Activated CD8-positive, alpha-beta memory T cell treated with anti-CD3 and anti-CD28 coated beads, Interleukin-2, amount 50 U/mL, for 1 hour (primary cell): ENCODE data around the gene ASPSCR1.

Experiments
- DNase-seq: peaks from one replicate; pipeline ENCODE4 v3.0.0-alpha.2; 2020; ENCODE audit errors: extremely low read depth

ASPSCR1 gene, protein sequence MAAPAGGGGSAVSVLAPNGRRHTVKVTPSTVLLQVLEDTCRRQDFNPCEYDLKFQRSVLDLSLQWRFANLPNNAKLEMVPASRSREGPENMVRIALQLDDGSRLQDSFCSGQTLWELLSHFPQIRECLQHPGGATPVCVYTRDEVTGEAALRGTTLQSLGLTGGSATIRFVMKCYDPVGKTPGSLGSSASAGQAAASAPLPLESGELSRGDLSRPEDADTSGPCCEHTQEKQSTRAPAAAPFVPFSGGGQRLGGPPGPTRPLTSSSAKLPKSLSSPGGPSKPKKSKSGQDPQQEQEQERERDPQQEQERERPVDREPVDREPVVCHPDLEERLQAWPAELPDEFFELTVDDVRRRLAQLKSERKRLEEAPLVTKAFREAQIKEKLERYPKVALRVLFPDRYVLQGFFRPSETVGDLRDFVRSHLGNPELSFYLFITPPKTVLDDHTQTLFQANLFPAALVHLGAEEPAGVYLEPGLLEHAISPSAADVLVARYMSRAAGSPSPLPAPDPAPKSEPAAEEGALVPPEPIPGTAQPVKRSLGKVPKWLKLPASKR

DNA sequence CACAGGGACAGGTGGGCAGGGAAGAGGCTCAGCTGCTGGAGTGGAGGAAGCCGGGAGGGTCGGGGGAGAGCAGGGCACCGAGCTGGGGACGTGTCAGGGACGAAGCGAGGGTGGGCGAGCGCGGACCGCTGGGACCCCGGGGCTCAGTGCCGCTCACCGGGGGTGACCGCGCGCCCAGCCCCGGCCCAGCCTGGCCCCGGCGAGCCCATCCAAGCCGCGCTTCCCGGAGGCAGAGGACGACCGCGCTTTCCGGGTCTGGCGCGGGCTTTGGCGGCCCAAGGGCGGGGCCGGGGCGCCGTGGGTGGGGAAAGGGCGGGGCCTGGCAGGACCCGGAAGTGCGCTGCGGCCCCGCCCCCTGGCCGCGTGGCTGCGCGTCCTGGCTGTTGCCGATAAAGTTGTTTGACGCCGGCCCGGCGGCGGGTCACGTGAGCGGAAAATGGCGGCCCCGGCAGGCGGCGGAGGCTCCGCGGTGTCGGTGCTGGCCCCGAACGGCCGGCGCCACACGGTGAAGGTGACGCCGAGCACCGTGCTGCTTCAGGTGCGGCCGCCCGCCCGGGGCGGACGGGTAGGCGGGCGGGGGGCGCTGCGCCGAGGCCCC lies at the start of gene ASPSCR1:
ASPSCR1 (plus strand) TSS at position 419 of the 598 bp plus-strand sequence; CDS start at position 437, 18 bp downstream.
- peak; percentile 70 for DNase-seq

DNA sequence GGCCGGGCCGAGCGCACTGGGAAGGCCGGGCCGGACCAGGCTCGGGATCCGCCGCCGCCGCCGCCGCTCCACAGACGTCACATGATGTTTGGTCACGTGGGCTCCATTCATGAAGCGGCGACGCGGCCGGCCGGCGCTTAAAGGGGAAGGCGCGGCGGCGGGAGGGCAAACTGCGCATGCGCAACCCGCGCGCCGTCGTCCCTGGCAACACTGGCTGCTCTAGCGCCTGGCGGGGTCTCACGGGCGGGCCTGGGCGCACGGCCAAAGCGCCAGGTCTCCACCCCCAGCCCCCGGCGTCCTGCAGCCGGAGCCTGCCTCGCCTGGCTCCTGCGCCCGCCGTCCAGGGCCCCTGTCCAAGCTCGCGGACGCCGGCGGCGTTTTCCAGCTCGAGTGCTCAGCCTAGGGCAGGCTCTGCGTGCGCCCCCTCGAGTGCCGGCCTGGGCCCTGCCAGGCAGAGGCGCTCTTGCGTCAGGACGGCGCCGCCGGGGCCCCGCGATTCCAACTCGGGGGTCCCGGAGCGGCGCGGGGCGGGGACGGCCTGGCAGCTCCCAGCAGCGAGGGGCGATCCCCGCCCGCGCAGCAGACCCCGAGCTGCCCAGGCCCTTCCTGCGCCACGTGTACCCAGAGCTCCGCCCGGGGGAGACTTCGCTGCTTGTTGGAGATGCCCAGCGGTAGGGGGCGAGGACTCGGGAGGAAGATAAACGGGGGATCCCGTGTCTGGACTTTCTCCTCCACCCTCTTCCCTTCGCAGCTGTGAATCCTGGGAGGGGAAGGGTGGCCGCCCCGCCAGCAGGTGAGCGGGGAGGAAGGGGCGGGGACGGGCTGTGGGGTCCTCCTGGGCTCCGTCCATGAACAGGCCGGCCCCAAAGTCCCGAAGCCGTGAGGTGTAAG lies 49.5 kb upstream of the ASPSCR1 start, which contains the start of gene MAFG:
MAFG (minus strand) TSS at position 83 of the 891 bp plus-strand sequence. CDS start 4,550 bp downstream, outside the sequence.
- DNase-seq = peak; percentile 69

DNA sequence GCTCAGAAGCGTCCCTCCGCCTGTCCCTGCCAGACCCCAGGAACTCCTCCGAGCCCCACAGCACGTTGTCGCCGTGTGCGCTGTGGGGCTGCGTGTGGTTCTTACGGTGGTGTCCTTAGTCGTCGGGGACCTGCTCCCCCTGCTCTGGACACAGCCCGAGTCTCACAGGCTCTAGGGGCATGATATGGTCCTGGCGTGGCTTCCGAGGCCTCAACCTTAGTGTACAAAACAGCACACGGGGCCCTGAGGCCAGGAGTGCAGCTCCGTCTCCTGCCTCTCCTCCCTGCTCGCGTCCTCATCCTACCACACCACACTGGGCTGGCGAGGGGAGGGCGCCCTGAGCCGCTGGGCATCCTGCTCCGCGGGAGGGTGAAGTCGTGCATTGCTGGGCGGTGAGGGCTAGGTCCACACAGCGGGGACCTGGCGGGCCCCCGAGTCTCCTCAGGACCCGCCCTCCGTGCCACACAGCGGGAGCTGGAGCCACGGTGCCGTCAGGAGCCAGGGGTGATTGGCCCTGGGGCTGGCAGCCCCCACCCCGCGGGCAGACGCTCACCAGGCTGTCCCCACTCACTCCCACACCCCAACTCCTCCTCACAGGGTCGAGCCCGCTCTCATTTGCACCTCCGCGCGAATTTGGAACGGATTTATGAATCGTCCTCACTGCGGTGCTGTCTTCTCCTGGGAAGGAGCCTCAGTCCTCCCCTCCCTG lies 48.7 kb upstream of the ASPSCR1 start:
- DNase-seq = no peak

DNA sequence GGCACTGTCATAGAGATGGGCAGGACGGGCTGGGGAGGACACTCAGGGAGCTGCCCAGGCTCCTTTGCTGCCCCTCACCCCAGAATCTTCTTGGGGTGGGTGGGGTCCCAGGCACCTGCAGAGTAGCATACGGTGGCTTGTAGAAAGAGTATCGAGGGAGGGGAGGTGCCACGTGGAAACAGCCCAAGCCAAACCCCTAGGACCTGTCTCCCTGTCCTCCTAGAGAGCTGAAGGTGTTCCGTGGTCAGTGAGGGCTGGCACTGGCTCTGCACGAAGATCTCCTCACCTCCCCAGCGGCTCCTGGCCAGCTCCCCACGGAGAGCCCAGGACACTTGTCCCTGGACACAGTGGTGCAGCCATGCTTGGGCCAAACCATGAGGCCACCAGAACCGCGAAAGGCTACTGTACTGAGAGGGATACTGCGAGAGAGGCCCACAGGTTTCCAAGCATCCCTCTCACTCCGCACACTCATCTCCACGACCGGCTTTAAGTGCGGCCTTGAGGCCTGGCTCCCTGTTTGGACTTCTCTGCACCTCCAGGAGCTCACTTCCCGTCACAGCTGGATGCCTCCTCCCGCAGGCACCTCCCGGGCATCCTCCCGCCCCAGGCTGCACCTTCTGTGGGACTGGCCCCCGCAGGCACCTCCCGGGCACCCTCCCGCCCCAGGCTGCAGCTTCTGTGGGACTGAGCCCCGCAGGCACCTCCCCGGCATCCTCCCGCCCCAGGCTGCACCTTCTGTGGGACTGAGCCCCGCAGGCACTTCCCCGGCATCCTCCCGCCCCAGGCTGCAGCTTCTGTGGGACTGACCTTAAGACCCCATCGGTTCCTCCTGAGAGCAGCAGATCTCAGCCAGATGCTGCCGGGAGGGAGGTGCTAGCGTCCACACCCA lies 47.9 kb upstream of the ASPSCR1 start:
- no peak for DNase-seq

DNA sequence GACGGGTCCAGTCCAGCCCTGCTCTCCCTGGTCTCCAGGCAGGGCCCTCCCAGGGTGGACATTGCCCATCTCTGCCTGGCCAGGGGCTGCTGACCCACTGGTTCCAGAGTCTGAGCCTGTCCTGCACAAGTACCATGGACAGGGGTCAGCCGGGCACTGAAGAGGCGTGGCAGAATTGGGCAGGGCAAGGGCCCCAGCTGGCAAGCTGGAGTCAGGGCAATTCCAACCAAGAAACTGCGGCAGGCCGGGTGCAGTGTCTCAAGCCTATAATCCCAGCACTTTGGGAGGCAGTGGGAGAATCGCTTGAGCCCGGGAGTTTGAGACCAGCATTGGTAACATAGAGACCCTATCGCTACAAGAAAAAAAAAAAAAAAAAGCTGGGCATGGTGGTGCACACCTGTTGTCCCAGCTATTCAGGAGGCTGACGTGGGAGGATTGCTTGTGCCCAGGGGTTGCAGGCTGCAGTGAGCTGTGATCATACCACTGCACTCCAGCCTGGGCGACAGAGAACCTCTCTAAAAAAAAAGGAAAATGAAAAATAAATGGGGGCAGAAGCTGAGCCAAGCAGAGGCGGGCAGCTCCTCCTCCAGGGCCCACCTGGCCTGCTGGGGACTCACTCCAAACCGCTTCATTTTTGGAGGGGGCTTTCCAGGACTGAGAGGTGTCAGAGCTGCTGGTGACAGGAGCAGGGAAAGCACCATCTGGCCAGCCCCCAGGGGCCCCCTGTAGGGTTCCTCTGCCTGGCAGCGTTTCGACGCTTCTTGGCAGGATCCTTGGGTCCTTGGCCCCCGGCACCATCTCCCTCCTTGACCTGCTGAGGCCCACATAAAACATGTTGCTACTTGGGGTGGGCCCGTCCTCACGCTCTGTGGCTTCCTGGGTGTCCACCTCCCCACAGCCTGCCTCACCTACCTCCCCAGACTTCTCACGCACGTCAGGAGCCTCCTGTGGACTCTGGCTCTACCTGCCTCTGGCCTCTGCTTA lies 47.0 kb upstream of the ASPSCR1 start:
- no peak for DNase-seq

DNA sequence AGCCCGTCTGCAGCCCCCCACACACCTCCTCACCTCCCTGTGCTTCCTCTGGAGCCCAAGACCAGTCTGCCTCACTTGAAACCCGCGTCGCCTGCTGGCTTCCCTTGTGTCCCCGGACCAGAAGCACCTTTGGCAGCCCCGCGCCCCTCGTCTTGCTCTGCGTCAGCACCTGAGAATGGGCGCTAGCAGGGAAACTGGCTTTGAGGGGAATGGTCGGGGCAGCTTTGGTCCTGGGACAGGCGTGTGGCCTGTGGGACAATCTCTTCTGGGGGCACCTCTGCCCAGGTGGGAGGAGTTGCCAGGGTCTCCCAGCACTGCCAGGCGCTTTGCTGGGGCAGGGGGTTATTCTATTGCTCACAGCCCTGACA lies 46.3 kb upstream of the ASPSCR1 start:
- DNase-seq = no peak

DNA sequence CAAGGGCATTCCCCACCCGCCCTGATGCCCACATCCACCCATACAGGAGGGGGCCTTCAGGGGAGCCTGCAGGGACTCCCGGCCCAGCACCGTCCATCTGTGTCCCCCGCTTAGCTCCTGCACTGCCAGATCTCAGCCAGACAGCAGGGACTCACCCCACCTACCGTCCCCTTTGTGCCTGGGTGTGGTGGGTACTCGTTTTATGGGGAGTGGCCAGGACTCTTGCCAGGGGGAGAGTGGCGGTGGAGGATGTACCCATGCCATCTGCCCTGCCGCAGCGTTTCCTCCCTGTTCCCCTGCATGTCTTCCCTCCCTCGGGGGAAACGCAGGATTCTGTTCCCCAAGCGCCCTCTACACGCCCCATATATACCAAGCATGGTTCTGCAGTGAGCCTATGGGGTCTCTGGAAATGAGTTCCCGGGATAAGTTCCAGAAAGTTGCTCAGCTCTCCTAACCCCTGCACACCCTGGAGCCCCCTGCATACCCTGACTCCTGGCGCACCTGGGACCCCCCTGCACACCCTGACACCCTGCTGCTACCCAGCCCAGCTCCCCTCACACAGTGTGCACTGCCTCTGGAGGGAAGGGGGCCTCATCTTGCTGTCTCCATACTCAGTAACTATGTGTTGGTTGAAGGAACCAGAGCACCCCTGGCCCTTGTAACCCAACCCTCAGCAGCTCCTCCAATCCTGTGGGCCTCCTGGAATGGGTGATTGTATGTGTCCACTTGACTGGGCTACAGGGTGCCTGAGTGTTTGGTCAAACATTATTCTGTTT lies 45.7 kb upstream of the ASPSCR1 start:
- DNase-seq = no peak

DNA sequence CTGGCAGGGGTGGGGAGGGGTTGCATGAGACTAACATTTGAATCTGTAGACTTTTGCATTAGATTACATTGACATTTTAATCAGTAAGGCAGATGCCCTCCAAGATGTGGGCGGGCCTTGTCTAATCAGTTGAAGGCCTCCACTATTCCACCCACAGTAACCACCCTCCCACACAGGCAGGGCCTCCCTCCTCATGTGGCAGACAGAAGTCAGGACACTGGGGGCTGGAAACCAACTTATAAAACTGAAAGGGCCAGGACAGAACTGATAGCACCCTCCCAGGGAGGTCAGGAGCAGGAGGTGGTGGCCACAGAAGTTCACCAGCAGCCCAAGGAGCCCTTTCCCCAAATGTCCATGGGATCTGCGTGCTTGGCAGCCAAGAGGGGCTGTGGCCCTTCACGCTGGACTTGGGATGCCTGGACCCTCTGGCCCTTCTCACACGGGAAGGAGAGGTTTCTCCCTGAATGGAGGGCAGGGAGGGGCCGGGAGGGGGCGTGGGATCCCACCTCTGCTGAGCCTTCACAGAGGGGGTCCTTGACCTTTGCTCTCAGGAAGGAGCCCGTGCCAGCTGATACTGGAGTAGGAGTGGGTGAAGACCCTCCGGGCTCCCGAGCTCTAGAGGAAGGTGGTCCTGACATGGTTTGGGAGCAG lies 45.0 kb upstream of the ASPSCR1 start:
- DNase-seq = no peak

DNA sequence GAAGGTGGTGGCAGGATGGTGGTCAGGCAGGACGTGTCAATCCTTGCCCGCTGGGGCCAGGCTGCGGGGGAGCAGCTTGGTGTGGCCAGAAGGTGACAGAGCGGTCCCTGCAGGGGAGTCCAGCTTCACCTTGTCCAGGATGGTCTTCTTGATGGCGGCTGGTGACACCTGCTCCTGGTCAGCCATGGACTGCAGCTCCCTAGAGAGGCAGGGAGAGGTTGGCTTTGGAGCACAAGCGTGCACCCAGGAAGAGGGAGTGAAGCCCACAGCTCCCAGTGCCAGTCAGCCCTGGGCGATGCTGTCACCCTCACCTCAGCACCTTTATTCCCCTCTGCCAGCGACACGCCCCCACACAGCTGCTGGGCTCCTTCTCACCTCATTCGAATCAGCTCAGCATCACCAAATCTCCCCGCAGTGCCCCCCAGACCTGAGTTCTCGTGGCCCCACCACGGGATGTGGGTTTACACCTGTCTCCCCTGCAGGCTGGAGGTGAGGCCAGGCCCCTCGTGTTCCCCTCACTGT lies 44.2 kb upstream of the ASPSCR1 start:
- no peak for DNase-seq

DNA sequence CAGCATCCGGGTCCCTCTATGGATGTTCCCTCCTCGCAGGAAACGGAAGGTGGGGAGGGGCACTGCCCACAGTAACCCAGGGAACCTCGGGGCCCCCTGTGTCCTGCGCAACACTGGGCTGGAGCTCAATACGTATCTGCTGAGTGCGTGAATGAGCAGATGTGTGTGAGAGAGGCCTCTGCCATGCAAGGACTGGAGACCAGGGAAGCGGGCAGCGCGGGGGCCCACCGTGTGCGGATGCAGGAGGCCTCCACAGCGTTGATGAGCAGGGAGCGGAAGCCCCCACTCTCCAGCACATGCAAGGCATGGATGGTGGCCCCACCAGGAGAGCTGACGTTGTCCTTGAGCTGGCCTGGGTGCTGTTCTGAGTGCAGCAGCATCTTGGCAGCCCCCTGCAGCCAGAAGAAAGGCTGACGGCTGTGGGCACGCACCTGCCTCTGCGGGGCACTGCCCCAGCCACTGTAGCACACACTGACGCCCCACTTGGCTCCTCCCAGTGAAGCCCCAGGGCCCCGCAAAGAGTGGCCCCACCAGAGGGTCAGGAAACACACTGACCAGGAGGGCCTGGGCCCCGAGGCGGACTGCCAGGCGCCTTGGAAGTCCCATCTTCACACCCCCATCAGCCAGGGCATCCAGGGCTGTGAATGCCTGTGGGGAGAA lies 43.2 kb upstream of the ASPSCR1 start:
- DNase-seq = no peak

DNA sequence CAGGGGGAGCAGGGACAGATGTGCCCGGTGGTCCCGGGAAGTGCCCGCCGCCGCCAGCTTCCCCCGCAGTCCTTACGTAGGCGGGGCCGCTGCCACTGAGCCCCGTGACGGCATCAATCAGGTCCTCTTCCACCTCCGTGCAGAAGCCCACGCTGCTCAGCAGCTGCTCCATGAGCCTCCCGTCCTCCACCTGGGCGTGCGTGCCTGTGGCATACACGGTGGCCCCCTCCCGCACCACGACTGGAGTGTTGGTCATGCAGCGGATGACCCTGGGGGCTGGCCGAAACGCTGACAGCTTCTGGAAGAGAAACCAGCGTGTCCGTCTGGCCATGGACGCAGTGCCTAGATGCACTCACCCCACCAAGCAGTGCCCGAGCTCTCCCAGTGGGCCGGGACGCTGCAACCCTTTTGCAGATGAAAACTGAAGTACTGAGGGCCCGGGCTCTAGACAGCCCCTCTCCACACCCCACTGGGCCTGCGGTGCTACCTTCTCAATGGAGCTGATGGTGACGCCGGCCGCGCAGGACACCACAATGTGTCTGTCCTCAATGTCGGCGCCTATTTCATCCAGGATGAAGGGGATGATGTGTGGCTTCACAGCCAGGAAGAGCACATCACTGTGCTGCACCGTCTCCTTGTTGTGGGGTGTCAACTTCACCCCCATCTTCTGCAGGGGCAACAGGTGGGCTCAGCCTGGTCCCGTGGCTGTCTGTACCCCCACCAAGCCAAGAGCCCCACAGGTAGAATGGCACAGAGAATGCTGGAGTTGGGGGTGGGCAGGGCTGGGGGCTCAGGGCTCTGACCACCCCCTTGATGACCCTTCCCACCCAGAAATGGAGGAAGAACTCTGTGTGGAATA lies 42.4 kb upstream of the ASPSCR1 start:
- no peak for DNase-seq

DNA sequence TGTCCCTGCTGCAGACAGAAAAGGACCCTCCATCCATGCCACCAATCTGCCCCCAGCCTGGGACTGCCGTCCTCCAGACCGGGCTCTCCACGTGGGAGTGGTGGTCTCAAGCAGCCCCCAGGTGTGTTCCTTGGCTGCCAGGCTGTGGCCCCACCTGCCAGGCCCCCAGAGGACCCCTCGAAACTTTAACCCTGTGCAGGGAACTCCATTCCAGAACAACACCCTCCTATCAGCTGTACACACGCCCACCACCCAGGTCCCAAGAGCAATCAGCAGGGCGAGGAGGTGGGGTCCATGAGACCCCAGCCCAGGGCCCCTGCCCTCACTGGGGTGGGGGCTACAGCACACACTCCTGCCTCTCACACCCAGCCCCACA lies 41.7 kb upstream of the ASPSCR1 start:
- DNase-seq = no peak

DNA sequence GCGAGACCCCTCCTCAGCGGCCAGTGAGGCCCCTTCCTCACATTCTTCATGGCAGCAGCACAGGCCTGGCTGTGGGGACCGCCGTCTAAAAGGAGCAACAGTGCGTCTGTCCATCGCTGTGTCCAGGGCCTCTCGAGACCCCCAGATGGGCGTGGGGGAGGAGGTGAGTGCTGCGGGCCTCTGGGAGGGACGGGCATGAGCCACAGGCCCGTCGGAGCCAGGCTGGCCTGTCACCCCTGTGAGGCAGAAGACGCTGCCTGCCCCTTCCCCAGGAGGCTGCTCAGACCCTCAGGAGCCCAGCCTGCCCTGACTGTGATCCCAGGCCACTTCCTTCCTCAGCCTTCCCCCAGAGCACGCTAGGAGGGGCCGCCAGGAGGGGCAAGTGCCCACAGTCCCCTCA lies 38.2 kb upstream of the ASPSCR1 start:
- no peak for DNase-seq

DNA sequence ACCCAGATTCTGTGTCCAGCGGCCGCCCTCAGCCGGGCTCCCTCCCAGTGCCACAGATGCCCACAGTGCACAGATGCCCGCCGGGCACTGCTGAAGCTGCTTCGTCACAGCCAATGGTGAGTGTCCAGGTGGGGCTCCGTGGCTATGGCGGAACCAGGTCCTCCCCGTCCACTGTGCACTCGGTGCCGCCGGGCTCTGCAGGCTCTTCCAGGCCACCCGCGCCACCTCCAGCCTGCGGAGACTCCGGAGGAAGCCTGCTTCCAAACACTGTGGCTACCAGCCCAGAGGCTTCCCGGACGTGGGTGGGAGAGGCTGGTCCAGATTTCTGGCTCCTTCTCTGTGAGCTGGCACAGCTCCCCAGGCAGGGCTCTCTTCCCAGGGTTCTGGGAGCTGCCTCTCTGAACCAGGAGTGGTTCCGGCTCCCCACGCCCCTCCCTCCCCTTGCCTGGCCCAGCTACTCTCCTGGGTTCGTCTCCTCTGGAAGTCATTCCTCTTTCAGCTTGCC lies 37.5 kb upstream of the ASPSCR1 start:
- DNase-seq = no peak

DNA sequence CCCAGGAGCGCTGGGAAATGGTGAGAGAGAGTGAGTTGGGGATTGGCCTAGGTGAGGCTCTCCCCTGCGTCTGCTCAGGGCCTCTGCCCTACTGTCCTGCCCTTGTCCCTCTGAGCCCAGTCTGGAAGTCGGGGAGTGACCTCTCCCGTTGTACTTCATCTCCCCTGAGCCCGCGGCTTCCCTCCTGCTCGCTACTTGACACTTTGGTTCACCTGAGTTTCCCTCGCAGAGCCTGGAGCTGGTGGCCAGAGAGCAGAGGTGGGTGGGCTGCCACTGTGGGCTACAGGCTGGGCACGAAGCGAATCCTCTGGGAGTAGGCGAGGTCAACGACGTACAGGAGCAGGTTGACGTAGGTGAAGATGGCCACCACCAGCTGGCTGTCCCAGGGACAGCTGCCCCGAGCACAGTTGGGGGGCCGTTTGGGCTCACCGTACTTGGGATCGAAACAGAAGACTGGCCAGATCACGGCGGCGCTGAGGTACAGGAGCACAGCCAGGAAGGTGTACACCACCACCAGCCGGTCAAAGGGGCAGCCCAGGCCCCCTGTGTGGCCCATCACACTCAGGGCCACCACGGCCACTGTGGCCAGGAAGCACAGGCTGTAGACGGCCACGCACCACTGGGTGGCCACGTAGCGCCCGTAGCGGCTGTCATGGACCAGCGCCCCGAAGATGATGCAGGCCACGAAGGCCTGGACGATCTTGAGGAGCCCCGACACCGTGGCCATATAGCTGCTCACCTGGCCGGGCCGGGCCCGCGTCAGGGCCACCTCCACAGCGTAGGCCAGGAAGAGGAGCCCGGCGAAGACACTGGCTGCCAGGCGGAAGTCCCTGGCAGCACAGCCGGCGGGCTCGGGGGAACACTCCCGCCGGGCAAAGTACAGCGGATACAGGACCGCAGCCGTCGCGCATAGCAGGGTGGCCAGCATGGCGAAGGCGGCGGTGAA lies 36.6 kb upstream of the ASPSCR1 start:
- DNase-seq = no peak
